Posterior cingulate gyrus (tissue), 11 donors: ENCODE data around the gene MYL10.

ENCODE experiments used
- DNase-seq, 10 donors: peaks; one replicate each; pipeline versions ENCODE4 v3.0.0 to v3.0.0-alpha.2; 2020 to 2021; ENCODE audit warnings: mixed read lengths in 3 of 10
- intact Hi-C: fragments of 100-400 bp; cut with DNase I; formaldehyde crosslinking; loops from one replicate; pipeline ENCODE4 v1.15.1; 2023

Gene MYL10

DNA sequence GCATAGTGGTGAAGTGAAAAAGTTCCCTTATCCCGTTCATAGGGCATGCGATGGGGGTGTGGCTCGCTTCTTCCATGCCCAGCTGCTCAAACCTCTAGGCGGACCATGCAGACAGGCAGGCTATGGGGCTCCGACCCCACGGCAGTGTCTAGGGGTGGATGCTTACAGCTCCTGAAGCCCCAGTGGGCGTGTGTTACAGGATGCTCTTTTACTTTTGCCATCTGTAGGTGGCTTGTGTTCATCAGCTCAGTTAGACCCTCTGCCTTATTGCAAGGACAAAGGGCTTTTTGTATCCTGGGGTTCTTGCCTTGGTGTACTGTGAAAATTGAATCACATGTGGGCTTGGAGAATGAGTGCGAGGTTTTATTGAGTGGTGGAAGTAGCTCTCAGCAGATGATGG, at the start of gene MYL10:
TSS of gene MYL10 (minus strand) at position 126 of the 400 bp plus-strand sequence. CDS start 178 bp downstream, outside the sequence.
- intact Hi-C loops, result no loop called here
- no peak for DNase-seq

DNA sequence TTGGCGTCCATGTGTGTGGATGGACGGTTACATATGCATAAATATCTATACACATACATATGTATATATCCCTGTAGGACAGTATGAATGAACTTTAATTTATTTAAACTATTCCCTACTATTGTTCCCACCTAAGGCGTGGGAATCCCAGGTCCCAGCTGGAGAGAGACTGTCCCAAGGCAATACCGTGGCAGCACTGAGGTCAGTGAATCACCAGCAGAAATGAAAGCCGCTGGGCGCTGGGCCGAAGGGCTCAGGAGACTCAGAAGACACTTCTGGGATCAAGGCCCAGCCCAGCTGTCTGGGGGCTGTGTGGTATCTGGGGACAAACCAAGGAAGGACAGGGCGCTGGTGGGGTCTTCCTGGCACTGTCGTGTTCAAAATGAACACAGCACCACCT, 49.6 kb upstream of the MYL10 start:
- intact Hi-C loops, result no loop called here
- DNase-seq, result no peak

DNA sequence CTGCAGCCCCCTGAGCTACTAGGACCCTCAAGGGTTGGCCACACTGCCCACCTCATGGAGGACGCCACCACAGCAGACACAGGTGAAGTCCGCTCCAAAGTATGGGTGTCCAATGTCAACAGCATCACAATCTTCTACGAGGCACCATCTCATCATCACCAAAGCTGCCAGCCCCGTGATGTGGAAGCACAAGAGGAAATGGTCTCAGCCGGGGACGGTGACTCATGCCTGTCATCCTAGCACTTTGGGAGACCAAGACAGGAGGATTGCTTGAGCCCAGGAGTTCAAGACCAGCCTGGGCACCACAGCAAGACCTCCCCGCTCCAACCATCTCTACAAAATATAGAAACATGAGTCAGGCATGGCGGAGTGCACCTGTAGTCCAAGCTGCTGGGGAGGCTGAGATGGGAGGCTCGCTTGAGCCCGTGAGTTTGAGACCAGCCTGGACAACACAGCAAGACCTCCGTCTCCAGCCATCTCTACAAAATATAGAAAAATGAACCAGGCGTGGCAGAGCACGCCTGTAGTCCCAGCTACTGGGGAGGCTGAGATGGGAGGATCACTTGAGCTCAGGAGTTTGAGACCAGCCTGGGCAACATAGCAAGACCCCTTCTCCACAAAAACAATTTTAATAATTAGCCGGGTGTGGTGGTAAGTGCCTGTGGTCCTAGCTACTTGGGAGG, 48.8 kb upstream of the MYL10 start:
- intact Hi-C loops, result no loop called here

DNA sequence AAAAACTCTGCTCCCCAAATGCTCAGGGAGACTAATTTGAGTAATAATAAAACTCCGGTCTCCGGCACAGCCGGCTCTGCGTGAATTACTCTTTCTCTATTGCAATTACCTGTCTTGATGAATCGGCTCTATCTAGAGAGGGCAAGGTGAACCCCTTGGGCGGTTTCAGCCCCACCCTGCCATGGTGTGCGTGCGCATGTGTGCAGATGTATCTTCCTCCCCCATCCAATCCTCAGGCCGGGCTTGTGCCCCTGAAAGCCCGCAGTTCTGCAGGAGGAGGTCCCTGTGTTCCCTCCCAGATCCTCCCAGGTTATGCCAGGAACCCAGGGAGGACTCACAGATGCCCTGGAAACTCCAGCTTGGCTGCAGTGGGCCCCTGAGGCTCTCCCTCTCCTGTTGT, 48.3 kb upstream of the MYL10 start:
- intact Hi-C loops, result no loop called here
- no peak for DNase-seq

More for the DNA sequence above, 48.8 kb upstream of the MYL10 start:
- DNase-seq, result no peak

DNA sequence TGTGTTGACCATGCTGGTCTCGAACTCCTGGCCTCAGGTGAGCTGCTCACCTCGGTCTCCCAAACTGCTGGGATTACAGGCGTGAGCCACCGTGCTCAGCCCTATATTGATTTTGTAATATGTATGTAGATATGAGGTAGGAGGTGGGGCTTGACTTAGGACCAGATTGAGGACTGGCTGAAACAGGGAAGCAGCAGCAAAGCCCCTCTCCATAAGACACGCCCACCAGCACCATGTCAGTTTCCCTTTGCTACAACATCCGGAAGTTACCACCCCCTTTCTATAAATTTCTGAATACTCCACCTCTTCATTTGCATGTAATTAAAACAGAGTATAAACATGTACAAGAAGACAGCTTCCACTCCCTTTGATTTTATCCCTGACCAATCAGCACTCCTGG, 47.9 kb upstream of the MYL10 start:
- no peak for DNase-seq
- intact Hi-C loops, result no loop called here

DNA sequence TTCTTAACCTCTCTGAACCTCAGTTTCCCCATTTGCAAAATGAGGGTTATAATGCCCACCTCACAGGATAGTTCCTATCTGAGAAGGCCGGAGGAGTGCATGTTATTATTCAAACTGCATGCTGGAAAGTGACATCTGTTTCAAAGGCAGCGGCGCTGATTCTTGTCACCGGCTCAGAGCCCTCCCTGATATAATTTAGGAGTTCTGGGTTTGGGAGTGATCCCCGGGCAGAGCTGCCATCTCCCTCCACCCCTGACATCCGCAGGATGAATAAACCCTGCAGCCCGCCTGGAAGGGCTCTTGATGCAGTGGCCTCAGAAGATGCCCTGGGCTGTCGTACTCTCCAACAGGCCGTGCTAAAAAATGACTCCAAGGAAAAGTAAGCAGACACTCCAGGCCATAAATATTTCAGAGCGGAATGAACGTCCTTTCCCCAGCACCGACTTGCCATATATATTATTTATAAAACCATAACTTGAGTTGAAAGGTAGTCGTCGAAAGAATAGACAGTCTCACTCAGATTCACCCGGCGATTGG, 47.0 kb upstream of the MYL10 start:
- no peak for DNase-seq
- intact Hi-C loops, result no loop called here

DNA sequence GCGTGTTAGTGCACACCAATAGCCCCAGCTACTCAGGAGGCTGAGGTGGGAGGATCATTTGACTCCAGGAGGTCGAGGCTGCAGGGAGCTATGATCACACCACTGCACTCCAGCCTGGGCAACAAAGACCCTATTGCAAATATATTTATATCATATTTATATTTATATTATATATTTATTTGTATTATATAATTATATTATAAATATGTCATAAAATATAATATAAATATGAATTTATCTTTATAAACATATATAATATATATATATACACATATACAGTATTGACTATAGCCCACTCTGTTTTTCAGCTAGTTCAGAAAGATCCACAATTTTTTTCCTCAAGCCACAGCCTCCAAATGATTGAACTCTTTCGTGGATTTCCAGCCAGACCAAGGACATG, 45.3 kb upstream of the MYL10 start:
- intact Hi-C loops, result no loop called here
- no peak for DNase-seq

DNA sequence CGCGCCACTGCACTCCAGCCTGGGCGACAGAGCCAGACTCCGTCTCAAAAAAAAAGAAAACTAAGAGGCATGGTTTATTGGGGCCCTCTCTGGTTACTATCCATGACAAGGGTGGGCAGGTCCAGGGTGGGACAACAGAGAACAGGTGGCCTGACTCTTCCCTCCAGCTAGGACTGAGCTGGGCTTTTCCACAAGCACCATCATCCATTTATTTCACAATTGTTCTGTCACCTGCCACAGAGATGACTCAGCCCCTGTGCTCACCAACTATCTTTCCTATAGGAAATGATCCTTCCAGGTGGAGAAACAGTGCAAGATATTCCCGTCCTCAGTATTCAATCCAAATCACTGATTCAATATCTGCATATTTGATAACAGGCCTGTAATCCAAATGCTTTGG, 44.9 kb upstream of the MYL10 start:
- intact Hi-C loops, result no loop called here
- DNase-seq, result no peak

DNA sequence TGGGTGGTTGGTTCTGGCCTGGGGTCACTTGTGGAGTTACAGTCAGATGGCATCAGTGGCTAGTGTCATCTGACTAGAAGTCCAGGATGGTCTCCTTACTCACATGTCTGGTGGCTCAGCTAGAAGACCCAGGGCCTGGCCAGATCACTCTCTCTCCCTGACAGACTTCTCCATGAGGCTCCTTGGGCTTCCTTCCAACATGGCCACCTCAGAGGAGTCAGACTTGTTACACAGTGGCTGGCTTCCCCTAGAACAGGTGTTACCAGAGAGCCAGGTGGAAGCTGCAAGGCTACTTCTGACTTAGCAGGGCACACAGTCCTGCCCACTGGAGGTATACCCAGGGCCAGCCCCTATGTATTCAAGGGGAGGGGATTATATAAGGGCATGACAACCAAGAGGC, 44.2 kb upstream of the MYL10 start:
- intact Hi-C loops, result no loop called here
- no peak for DNase-seq

DNA sequence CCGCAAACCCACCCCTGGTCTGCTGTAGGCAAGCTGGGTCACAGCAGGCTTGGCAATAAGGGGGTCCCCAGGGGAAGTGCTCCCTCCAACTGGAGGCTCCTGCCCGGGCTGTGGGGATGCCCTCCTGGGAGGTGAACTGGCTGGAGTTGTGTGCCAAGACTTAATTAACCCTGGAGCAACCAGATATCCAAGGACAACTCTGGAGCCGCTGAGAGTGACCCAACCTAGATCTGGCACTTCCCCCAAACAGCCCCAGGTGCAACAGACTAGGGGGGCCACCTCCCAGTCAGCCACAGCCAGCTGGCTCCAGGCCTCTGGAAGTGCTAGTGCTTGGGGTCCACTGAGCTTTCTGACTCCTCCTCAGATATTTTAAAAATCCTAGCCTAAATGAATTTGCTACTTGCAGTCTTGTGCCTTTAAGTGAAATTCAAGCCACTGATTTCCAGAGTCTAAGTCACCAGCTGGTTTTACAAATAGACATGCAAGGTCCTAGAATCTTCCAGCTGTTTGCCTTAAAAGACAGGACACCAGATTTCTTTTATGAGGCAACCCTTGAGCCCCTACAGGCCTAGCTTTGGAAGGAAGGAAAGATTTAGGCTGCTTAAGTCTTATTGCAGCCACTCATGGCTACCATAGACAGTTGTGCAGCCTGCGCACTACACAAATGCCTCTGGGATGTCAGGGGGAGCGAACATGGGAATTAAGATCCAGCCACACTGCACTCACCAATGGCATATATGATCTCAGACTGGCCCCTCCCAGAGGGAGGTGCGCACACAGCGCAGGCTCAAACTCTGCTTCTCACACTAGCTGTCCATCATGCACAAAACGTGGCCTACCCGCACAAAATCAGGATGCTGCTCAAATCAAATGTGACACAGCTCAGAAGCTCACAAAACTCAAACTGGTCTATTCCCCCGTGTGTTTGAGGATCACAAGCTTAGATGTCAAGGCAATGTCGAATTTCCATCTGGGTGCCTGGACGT, 42.6 kb upstream of the MYL10 start:
- intact Hi-C loops, result no loop called here
- no peak for DNase-seq

DNA sequence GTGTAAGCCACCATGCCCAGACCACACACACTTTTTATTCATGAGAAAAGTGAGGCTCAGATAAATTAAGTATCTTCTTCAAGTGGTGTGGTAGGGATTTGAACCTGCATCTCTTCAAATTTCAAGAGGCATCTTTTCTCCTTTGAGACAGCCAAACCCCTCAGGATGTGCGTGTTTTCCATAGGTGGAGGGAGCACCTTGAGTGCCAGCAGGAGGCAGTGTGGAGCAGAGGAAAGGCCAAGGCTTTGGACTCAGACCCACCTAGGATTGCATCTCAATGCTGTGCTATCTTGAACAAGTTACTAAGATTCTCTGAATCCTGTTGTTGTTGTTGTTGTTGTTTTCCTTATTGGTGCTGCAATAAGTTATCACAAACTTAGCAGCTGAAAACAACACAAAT, 40.2 kb upstream of the MYL10 start:
- intact Hi-C loops, result no loop called here
- DNase-seq, result no peak

DNA sequence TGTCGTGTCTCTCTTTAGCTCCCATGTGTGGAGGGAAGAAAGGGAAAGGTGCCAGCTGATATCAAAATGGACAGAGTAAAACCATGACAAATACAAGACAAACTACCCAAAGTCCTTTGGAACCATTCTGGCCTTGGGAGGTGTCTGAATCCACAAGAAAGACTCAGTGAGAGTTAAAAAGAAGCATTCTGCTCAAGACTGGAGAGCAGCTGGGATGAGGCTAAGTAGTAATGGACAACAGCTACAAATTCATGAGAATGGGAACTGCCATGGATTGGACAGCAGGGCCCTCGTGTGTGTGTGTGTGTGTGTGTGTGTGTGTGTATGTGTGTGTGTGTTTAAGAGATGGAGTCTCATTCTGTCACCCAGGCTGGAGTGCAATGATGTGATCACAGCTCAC, 39.6 kb upstream of the MYL10 start:
- intact Hi-C loops, result no loop called here
- no peak for DNase-seq

DNA sequence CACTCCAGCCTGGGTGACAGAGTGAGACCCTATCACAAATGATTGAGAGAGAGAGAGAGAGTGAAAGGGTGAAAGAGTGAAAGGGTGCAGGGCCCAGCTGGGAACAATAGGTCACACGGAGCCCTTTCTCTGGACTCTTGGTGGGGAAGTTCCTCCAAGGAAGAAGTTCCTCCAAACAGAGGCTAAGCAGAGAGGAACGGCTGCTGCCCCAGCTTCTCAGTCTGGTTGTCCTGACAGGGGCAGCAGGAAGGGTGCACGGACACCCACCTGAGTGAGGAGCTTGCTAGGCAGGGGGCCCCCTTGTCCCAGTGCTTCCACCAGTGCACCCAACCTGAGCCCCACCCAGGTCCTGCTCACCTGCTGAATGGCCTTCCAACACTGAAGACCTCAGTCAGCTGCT, 38.8 kb upstream of the MYL10 start:
- DNase-seq, result no peak
- intact Hi-C loops, result no loop called here

DNA sequence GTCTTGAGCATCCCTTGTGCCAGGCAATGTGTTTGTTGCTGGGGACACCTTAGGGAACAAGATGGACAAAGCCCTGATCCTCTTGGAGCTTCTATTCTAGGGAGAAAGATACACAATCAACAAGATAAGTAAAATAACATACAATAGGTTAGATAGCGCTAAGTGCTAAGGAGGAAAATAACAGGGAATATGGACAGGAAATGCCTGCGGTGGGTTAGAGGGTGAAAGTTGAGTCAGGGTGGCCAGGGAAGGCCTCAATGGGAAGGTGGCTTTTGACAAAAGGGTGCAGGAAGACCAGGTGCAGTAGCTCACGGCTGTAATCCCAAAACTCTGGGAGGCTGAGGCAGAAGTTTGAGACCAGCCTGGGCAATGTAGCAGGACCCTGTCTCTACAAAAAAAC, 38.3 kb upstream of the MYL10 start:
- intact Hi-C loops, result no loop called here
- DNase-seq, result no peak

DNA sequence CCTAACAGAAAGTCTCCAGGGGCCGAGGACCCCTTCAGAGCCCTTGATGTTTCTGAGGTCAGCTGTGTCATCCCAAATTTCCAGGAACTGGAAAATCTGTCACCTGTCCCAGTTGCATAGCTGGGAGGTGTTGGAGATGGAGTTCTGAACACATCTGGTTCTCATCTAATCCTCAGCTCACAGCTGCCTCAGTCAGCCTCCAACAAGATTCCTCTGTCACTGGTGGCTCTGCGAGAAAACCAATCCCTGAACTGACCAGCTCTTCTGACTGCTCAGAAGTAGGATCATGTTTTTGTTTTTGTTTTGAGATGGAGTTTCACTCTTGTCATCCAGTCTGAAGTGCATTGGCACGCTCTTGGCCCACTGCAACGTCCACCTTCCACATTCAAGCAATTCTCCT, 37.6 kb upstream of the MYL10 start:
- no peak for DNase-seq
- intact Hi-C loops, result no loop called here

DNA sequence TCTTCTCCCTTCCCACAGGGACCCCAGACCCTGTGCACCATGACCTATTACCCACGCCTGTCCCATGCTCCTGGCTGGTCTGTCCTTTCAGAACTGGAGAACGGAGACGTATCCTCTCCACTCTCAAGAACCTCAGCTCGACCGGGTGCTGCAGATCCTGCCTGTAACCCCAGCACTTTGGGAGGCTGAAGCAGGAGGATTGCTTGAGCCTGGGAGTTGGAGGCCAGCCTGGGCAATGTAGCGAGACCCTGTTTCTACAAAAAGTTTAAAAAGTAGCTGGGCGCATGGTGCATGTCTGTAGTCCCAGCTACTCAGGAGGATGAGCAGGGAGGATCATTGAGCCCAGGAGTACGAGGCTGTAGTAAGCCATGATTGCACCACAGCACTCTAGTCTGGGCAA, 37.2 kb upstream of the MYL10 start:
- DNase-seq, result no peak
- intact Hi-C loops, result no loop called here

DNA sequence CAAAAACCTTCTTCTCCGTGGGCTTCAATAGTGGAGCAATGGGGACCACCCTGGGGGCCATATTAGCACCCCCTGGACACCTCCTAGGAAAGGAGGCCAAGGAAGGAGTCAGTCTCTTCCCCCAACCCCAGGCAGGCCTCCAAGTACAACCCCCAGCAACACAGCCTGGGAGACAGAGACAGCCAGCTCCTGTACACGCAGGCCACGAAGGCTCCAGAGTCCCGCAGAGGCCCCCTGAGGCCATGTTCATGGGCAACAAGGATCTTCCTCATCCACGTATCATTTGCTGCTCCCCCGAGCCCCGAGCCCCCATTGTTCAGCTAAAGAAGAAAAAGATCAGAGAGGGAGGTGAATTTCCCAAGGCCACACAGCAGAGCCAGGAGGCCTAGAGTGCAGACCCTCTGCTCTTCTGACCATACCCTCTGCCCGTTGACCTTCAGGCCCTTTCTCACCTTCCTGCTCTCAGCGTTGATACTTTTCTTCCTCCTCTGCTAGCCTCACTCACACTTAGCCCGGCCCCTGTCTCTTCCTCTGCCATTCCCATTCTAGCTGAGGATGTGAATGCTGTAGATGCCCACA, 35.9 kb upstream of the MYL10 start:
- no peak for DNase-seq
- intact Hi-C loops, result no loop called here

DNA sequence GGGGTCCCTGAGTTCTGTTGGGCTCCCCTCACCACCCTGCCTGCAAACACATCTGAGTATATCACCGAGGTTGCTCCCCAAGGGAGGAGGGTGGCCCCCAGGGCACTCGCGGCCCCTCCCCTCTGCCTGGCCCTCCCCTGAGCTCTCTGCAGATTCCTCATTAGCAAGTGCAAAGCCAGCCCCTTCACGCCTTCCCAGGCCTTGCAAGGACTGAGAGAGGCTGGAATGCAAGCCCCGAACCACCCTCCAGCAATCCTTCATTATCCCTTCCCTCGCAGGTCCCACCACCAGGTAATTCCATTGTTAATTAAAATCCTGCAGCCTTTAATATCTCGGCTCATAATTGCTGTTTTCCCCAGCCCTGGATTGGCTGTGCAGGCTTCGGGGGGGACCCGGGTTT, 35.3 kb upstream of the MYL10 start:
- intact Hi-C loops, result no loop called here
- no peak for DNase-seq

DNA sequence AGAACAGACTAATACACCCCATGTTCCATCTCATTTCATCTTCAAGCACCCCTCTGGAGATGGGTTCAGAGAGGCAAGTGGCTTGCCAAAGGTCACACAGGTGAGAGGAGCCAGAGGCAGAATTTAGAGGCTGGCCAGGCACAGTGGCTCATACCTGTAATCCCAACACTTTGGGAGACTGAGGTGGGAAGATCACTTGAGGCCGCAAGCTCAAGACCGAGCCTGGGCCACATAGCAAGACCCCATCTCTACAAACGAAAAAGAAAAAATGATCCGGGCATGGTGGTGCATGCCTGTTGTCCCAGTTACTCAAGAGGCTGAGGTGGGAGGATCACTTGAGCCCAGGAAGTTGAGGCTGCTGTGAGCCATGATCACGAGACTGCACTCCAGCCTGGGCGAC, 34.7 kb upstream of the MYL10 start:
- intact Hi-C loops, result no loop called here

DNA sequence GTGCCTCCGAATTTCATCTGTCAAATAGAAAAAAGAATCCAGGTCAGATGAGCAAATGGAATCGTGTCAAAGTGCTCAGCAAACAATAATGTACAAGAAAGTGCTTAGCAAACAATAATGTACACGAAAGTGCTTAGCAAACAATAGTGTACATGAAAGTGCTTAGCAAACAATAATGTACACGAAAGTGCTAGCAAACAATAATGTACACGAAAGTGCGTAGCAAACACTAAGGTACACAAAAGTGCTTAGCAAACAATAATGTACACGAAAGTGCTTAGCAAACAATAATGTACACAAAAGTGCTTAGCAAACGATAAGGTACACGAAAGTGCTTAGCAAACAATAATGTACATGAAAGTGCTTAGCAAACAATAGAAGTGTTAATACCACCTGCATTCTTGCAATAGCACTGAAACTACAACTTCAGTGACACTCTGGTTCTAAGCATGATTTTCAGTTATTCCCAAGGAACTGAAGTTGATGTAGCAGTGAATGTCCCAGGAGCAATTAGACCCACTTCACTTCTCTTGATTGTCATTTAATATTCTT, 33.4 kb upstream of the MYL10 start:
- DNase-seq, result no peak
- intact Hi-C loops, result no loop called here

More for the DNA sequence above, 34.7 kb upstream of the MYL10 start:
- DNase-seq, result no peak

DNA sequence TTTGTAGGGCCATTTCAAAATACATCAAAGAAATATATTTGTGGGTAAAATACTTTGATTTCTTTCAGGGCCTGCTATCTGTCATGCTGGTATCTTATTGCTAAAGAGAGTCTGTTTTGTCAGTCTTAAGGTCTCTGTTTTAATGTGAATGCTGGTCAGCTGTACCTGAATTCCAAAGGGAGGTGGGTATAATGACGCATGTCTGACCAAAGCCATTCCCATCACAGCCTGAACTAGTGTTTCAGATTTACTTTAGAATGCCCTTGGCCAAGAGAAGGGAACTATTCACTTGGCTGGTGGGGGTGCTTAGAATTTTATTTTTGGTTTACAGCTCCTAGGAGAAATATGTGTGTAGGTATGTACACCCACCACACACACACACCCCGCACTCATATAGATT, 30.6 kb upstream of the MYL10 start:
- no peak for DNase-seq
- intact Hi-C loops, result no loop called here
